GM20000 (cell line): ENCODE results near the gene GABRB1.

Source experiments
- DNase-seq: peaks from one replicate; pipeline ENCODE4 v3.0.0; 2012; ENCODE audit warnings: low spot score
- CTCF ChIP-seq: IDR thresholded peaks from 2 replicates; pipeline ENCODE4 v1.5.1; 2012; ENCODE audit warnings: mild to moderate bottlenecking, control low read depth; ENCODE audit errors: extremely low read depth, missing control alignments

The GABRB1 gene

GRCh38 chr4:47135210-47135609 is 103.8 kb downstream of the GABRB1 start:
- no peak for TF ChIP-seq CTCF

GRCh38 chr4:47143261-47143660 is 111.9 kb downstream of the GABRB1 start:
- TF ChIP-seq CTCF: no peak
- DNase-seq: no peak

More at GRCh38 chr4:47135210-47135609, 103.8 kb downstream of the GABRB1 start:
- DNase-seq: no peak

DNA sequence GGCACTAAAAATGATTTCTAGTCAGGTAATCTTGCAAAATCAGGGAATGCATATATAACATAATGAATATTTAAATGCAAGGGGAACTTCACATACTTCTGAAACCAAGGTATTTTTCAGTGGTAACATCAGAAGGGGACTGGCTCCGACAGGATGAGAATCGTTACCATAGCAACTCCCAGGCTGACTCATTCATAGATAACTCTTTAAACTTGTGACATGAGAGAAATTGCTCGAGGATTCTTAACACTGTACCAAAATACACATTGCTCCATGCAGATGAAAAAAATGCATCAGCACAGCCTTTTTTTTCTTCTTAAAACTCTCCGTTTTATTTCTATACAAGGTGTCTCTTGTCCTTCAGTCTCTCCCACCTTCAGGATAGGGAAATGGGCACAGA is 114.3 kb downstream of the GABRB1 start:
- peak; percentile 55 for DNase-seq
- TF ChIP-seq CTCF: no peak

DNA sequence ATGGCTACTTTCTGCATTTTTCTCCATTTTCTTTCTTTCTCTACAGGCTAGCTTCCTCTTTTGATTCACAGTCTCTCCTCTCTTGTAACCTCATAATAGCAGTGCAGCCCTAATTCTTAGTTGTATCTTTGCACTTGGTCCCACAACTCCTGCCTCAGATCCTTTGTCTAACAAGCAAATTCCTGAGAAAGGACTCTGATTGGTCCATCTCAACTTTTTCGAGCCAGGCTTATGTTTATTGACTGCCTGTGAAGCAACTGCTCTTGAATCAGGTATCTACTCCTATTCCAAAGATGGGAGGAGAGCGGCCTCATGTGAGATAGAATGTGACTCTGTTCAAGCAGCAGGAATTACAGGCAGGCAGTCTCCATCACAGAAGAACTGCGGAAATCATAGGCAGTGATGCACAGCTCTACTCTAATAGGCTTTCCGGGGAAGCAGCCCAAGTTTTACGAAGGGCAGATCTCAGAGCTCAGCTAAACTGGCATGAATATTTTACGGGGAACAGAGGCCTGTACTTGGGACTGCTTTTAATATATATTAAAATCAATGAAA is 123.5 kb downstream of the GABRB1 start:
- TF ChIP-seq CTCF: no peak

DNA sequence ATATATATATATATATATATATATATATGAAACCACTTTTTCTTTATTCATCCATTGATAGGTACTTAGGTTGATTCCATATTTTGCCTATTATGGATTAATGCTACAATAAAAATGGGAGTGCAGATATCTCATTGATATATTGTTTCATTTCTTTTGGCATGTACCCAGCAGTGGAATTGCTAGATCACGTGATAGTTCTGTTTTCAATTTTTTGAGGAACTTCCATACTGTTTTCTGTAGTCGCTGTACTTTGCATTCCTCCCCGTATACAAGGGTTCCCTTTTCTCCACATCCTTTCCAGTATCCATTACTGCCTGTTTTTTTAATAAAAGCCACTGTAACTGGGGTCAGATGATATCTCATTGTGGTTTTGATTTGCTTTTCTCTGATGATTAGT is 124.6 kb downstream of the GABRB1 start:
- no peak for TF ChIP-seq CTCF
- DNase-seq: no peak

More for the DNA sequence above, 123.5 kb downstream of the GABRB1 start:
- no peak for DNase-seq

DNA sequence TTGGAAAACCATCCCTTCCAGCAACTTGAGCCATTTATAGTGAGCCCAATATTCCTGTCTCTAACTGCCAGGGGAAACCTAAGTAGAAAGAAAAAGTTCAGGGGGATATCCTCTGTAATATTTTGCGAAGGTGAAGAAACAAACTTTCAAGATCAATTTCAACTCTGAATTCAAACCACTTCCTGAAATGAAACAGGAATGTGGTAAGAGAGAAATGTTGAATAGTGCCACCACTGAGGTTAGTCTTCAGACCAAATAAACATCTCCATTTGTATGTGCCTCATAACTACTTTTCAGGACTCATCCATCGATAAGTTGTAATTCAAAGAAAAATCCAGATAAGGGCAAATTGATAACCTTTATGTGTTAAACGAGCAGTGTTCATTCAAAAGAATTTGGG is 128.7 kb downstream of the GABRB1 start:
- no peak for TF ChIP-seq CTCF
- no peak for DNase-seq

DNA sequence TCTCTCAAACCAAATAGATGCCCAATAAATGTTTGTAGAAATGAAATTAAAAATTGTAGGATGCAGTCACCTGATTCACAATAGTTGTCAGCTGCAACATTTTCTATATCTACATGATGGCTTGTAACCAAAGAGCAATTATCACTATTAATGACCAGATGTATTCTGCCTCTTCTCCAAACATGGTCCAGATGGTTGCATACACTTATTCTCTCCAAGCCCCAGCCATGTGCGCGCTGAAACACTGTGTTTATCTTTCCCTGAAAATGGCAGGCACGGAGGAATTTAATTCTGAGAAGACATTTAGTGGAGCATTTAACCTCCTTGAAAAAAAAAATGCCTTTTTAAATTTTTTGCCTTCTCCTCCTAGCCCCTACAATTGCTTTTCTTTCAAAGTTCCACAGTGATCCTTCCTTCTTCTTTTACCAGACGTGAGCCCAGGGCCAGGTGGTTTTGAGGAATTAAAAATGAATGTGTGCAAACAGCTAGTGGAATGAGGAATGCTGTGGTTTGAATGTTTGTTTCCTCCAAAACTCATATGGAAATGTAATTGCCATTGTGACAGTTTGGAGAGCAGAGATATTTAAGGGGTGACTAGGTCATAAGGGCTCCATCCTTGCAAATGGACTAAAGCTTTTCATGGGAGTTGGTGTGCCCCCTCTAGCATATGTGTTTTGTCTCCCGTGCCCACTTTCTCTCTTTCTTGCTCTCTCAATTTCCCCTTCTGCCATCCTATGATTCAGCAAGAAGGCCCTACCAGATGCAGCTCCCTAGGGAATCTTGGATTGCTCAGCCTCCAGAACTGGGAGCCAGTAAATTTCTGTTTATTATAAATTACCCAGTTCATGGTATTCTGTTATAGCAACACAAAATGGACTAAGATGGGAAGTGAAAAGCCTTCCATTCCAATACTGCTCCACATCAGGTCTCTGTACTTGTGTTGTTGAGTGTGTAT is 136.0 kb downstream of the GABRB1 start:
- no peak for DNase-seq
- TF ChIP-seq CTCF: no peak
